Tibial nerve (tissue), 4 donors: ENCODE data around the gene KIR2DL1.
"Not testable (repeated sequence)": the region's sequence is repeated elsewhere in the genome, so short reads cannot be mapped to it uniquely, and the experiment has no call there.

ENCODE experiments used
- EP300 ChIP-seq, 2 donors: sonication (generic); formaldehyde crosslinking; IDR thresholded peaks; one replicate each; pipeline ENCODE4 v1.6.1; 2017; ENCODE audit warnings: antibody characterized with exemption in 2 of 2, mild to moderate bottlenecking in 1 of 2
- TF ChIP-seq, protein P1 (sequence below), 5 experiments: fragments of 200-600 bp in 3 of 5; fragments of 450-650 bp in 2 of 5; sonication (generic) in 3 of 5; IDR thresholded peaks; one replicate each; pipeline ENCODE4 v1.5.1; 2016 to 2019; ENCODE audit warnings: antibody characterized with exemption in 5 of 5, mild to moderate bottlenecking in 3 of 5, moderate library complexity in 2 of 5

DNA sequence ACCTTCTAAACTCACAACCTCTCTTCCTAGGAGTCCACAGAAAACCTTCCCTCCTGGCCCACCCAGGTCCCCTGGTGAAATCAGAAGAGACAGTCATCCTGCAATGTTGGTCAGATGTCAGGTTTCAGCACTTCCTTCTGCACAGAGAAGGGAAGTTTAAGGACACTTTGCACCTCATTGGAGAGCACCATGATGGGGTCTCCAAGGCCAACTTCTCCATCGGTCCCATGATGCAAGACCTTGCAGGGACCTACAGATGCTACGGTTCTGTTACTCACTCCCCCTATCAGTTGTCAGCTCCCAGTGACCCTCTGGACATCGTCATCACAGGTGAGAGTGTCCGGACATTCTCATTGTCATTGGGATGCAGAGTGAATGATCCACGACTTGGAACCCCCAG lies 27.6 kb upstream of the KIR2DL1 start:
- TF ChIP-seq, protein P1, sequence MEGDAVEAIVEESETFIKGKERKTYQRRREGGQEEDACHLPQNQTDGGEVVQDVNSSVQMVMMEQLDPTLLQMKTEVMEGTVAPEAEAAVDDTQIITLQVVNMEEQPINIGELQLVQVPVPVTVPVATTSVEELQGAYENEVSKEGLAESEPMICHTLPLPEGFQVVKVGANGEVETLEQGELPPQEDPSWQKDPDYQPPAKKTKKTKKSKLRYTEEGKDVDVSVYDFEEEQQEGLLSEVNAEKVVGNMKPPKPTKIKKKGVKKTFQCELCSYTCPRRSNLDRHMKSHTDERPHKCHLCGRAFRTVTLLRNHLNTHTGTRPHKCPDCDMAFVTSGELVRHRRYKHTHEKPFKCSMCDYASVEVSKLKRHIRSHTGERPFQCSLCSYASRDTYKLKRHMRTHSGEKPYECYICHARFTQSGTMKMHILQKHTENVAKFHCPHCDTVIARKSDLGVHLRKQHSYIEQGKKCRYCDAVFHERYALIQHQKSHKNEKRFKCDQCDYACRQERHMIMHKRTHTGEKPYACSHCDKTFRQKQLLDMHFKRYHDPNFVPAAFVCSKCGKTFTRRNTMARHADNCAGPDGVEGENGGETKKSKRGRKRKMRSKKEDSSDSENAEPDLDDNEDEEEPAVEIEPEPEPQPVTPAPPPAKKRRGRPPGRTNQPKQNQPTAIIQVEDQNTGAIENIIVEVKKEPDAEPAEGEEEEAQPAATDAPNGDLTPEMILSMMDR (IDR thresholded peaks at IDR 0.05): not testable (repeated sequence)
- TF ChIP-seq EP300 (IDR thresholded peaks at IDR 0.05): not testable (repeated sequence)
